ENCODE data around the gene ACP2. TPM values are rescaled to one million over a fixed set of nuclear protein-coding genes. Genes with fewer than 3 reads are reported as not detected.
"Not testable (repeated sequence)": the region's sequence is repeated elsewhere in the genome, so short reads cannot be mapped to it uniquely, and the experiment has no call there.

Gene ACP2
- total RNA-seq, 1 donor from 2014 or later = 40.8 TPM

- no peaks in the 10 kb centered on the region for H3K79me2 ChIP-seq (ENCODE audit: insufficient read depth, low read length)
- no peak overlapping the region for H2AFZ ChIP-seq (ENCODE audit: low read depth, low read length)
- no peak for DNase-seq (ENCODE audit: low read depth)
- no peak overlapping the region for H3K4me3 ChIP-seq (ENCODE audit: insufficient read depth, low read depth, low read length)
- peaks cover 3% of the 10 kb centered on the region for H3K27me3 ChIP-seq (ENCODE audit: insufficient read depth, low read length)
- H3K36me3 ChIP-seq (ENCODE audit: insufficient read depth, low read length) = no peaks in the 10 kb centered on the region
- no peaks in the 10 kb centered on the region for H4K20me1 ChIP-seq (ENCODE audit: insufficient read depth, low read length)
- no peaks in the 10 kb centered on the region for H3K9me3 Mint-ChIP-seq (ENCODE audit: unreplicated experiment)
- no peak overlapping the region for H3K4me3 Mint-ChIP-seq (ENCODE audit: unreplicated experiment)
- H3K4me2 ChIP-seq (ENCODE audit: low read length) = no peak overlapping the region
- FAIRE-seq = no peak
- H3K27ac ChIP-seq (ENCODE audit: low read depth, low read length) = no peak overlapping the region
- H3K9ac ChIP-seq (ENCODE audit: low read length) = no peak overlapping the region
- H3K27ac Mint-ChIP-seq (ENCODE audit: unreplicated experiment) = no peak overlapping the region
- peaks cover 7% of the 10 kb centered on the region for H3K27me3 Mint-ChIP-seq (ENCODE audit: low read depth, unreplicated experiment)
- H3K9me3 ChIP-seq (ENCODE audit: insufficient read depth, low read depth, low read length) = no peaks in the 10 kb centered on the region
- peaks cover 8% of the 10 kb centered on the region for H3K4me1 Mint-ChIP-seq (ENCODE audit: low read depth, unreplicated experiment)
- no peak for TF ChIP-seq CTCF (IDR thresholded peaks at IDR 0.05; ENCODE audit: insufficient read depth, low read depth, low read length)
- no peak for TF ChIP-seq EZH2 (IDR thresholded peaks at IDR 0.05; ENCODE audit: insufficient read depth, low read length)
- H3K36me3 Mint-ChIP-seq (ENCODE audit: low read depth, unreplicated experiment) = no peaks in the 10 kb centered on the region
- H3K4me1 ChIP-seq (ENCODE audit: insufficient read depth, low read length) = peaks cover 8% of the 10 kb centered on the region
Measured at GRCh38 chr11:47202576-47202975, 46.0 kb downstream of the ACP2 start.

GRCh38 chr11:47201015-47201414 lies 47.6 kb downstream of the ACP2 start:
- no peak overlapping the region for H3K27ac ChIP-seq (ENCODE audit: low read depth, low read length)
- H3K4me3 ChIP-seq (ENCODE audit: insufficient read depth, low read depth, low read length) = no peak overlapping the region
- H3K4me2 ChIP-seq (ENCODE audit: low read length) = no peak overlapping the region
- no peak overlapping the region for H3K4me3 Mint-ChIP-seq (ENCODE audit: unreplicated experiment)
- H3K79me2 ChIP-seq (ENCODE audit: insufficient read depth, low read length) = no peaks in the 10 kb centered on the region
- FAIRE-seq (no peak), DNase-seq (ENCODE audit: low read depth) (no peak)
- H3K27me3 ChIP-seq (ENCODE audit: insufficient read depth, low read length) = peaks cover 3% of the 10 kb centered on the region
- peaks cover 8% of the 10 kb centered on the region for H3K4me1 ChIP-seq (ENCODE audit: insufficient read depth, low read length)
- H3K4me1 Mint-ChIP-seq (ENCODE audit: low read depth, unreplicated experiment) = peaks cover 8% of the 10 kb centered on the region
- TF ChIP-seq EZH2 (IDR thresholded peaks at IDR 0.05; ENCODE audit: insufficient read depth, low read length) (no peak), CTCF (IDR thresholded peaks at IDR 0.05; ENCODE audit: insufficient read depth, low read depth, low read length) (no peak)
- no peak overlapping the region for H2AFZ ChIP-seq (ENCODE audit: low read depth, low read length)
- no peak overlapping the region for H3K9ac ChIP-seq (ENCODE audit: low read length)
- H3K9me3 ChIP-seq (ENCODE audit: insufficient read depth, low read depth, low read length) = no peaks in the 10 kb centered on the region
- H4K20me1 ChIP-seq (ENCODE audit: insufficient read depth, low read length) = no peaks in the 10 kb centered on the region
- peaks cover 5% of the 10 kb centered on the region for H3K27me3 Mint-ChIP-seq (ENCODE audit: low read depth, unreplicated experiment)
- H3K9me3 Mint-ChIP-seq (ENCODE audit: unreplicated experiment) = no peaks in the 10 kb centered on the region
- no peaks in the 10 kb centered on the region for H3K36me3 Mint-ChIP-seq (ENCODE audit: low read depth, unreplicated experiment)
- peak overlapping the region; percentile 18 for H3K27ac Mint-ChIP-seq (ENCODE audit: unreplicated experiment)
- no peaks in the 10 kb centered on the region for H3K36me3 ChIP-seq (ENCODE audit: insufficient read depth, low read length)

GRCh38 chr11:47198161-47198560 lies 50.5 kb downstream of the ACP2 start:
- not testable (repeated sequence) for H3K27me3 ChIP-seq (ENCODE audit: insufficient read depth, low read length); H3K9ac ChIP-seq (ENCODE audit: low read length)

More at GRCh38 chr11:47198161-47198560, 50.5 kb downstream of the ACP2 start:
- not testable (repeated sequence) for FAIRE-seq; H3K27me3 Mint-ChIP-seq (ENCODE audit: low read depth, unreplicated experiment); H3K4me3 ChIP-seq (ENCODE audit: insufficient read depth, low read depth, low read length); H3K36me3 ChIP-seq (ENCODE audit: insufficient read depth, low read length); H3K79me2 ChIP-seq (ENCODE audit: insufficient read depth, low read length); H3K4me1 ChIP-seq (ENCODE audit: insufficient read depth, low read length); H3K27ac Mint-ChIP-seq (ENCODE audit: unreplicated experiment); DNase-seq (ENCODE audit: low read depth); H3K4me3 Mint-ChIP-seq (ENCODE audit: unreplicated experiment); H3K9me3 ChIP-seq (ENCODE audit: insufficient read depth, low read depth, low read length); H4K20me1 ChIP-seq (ENCODE audit: insufficient read depth, low read length); H3K9me3 Mint-ChIP-seq (ENCODE audit: unreplicated experiment); H3K4me1 Mint-ChIP-seq (ENCODE audit: low read depth, unreplicated experiment); H2AFZ ChIP-seq (ENCODE audit: low read depth, low read length); H3K27ac ChIP-seq (ENCODE audit: low read depth, low read length); H3K4me2 ChIP-seq (ENCODE audit: low read length); H3K36me3 Mint-ChIP-seq (ENCODE audit: low read depth, unreplicated experiment)
